Bladder microvascular endothelial cell (primary cell): Measurements from ENCODE around the gene PLSCR5. TPM values are rescaled to one million over a fixed set of nuclear protein-coding genes. Genes with fewer than 3 reads are reported as not detected.

Experiments used
- total RNA-seq: library from RNA; depleted of rRNA; stranded (reverse); fragments of >200 nt; gene quantifications from 2 replicates; pipeline ENCODE4 v1.2.3, GENCODE V29; 2014

The PLSCR5 gene, protein sequence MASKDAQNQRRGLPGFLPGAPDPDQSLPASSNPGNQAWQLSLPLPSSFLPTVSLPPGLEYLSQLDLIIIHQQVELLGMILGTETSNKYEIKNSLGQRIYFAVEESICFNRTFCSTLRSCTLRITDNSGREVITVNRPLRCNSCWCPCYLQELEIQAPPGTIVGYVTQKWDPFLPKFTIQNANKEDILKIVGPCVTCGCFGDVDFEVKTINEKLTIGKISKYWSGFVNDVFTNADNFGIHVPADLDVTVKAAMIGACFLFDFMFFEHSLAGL
- not detected in 2 replicates for total RNA-seq

GRCh38 chr3:146605106-146605505, at the start of gene PLSCR5:
PLSCR5 (minus strand) TSS chr3:146605346; CDS start chr3:146605212, 134 bp downstream.

GRCh38 chr3:146544002-146544928, 60.9 kb downstream of the PLSCR5 start, which contains the start of gene PLSCR1:
PLSCR1 (minus strand) TSS chr3:146544607; CDS start chr3:146536552, 8,055 bp downstream.

Other genes starting within 250 kb of the PLSCR5 start
- gene PLSCR2, start 135.8 kb downstream of the PLSCR5 start, total RNA-seq: 0.31 TPM in 1 of 2 replicates, not detected in the other
- 53.1 and 90.8 TPM in 2 replicates for gene PLSCR1, start 60.7 kb downstream of the PLSCR5 start, total RNA-seq